Endothelial cell of umbilical vein (primary cell): ENCODE results near the gene ARG2. TPM values are rescaled to one million over a fixed set of nuclear protein-coding genes. Genes with fewer than 3 reads are reported as not detected.
A peak's percentile ranks its signal among the peaks of the same experiment; 100 is the strongest.

Experiments used
- BruUV-seq: library from RNA; stranded (reverse); fragments of 400-500 nt; replicated peaks from 2 replicates; lab custom pipeline; 2021; lab: Mats Ljungman, UMichigan
- CTCF ChIA-PET: fragments of 300-600, 350-600 bp; sonication (Branson Sonifier 250); formaldehyde crosslinking; loops from one replicate; lab custom pipeline; 2021; ENCODE audit warnings: antibody characterized with exemption, inconsistent platforms; lab: Charles Lee
- POLR2A ChIA-PET: fragments of 300-600, 350-600 bp; sonication (Branson Sonifier 250); formaldehyde crosslinking; loops from one replicate; lab custom pipeline; 2021; ENCODE audit warnings: antibody characterized with exemption, inconsistent platforms; lab: Charles Lee
- DNase-seq: peaks from one replicate; pipeline ENCODE4 v3.0.0-alpha.2; 2011; ENCODE audit warnings: low read depth, low spot score
- FAIRE-seq: peaks from 2 replicates; lab custom pipeline; 2011; peaks lifted over from hg19 to GRCh38; lab: Jason Lieb, UNC
- H2AFZ ChIP-seq: 2 replicates; pipeline ENCODE4 v1.6.0; 2012; ENCODE audit warnings: low read depth, low read length, control low read depth, inconsistent platforms
- H3K27ac ChIP-seq: 2 replicates; pipeline ENCODE4 v1.5.1; 2011; ENCODE audit warnings: low read depth, mild to moderate bottlenecking, control low read depth, low read length, moderate library complexity; ENCODE audit not compliant: insufficient read depth
- H3K27me3 ChIP-seq, 2 experiments: 2 replicates each; pipeline versions ENCODE4 v1.6.0 to v1.6.1; 2011; ENCODE audit warnings: low read length in 2 of 2, mixed read lengths in 1 of 2; ENCODE audit not compliant: control insufficient read depth in 2 of 2, insufficient read depth in 2 of 2
- H3K36me3 ChIP-seq, 2 experiments: 2 replicates in 1 of 2; 3 replicates in 1 of 2; pipeline ENCODE4 v1.5.1; 2011; ENCODE audit warnings: low read length in 2 of 2, mild to moderate bottlenecking in 1 of 2, moderate library complexity in 1 of 2; ENCODE audit not compliant: control insufficient read depth in 2 of 2, insufficient read depth in 2 of 2; ENCODE audit errors: extremely low read depth in 1 of 2
- H3K4me1 ChIP-seq: 3 replicates; pipeline ENCODE4 v1.5.1; 2011; ENCODE audit warnings: mild to moderate bottlenecking, low read length; ENCODE audit not compliant: control insufficient read depth, insufficient read depth; ENCODE audit errors: extremely low read depth
- H3K4me2 ChIP-seq: 2 replicates; pipeline ENCODE4 v1.6.1; 2011; ENCODE audit warnings: low read length, control low read depth, mixed read lengths; ENCODE audit not compliant: insufficient read depth
- H3K4me3 ChIP-seq, 3 experiments: fragments of 200-600 bp in 1 of 3; sonication (generic), shearing (Covaris generic) in 1 of 3; replicated peaks in 1 of 3; 2 replicates each; pipeline ENCODE4 v1.5.1; 2011 to 2016; ENCODE audit warnings: control low read depth in 3 of 3, low read length in 3 of 3, mild to moderate bottlenecking in 2 of 3, inconsistent platforms in 1 of 3, low read depth in 1 of 3, moderate library complexity in 1 of 3; ENCODE audit not compliant: insufficient read depth in 1 of 3
- H3K79me2 ChIP-seq: 2 replicates; pipeline ENCODE4 v1.6.0; 2012; ENCODE audit warnings: low read length, inconsistent platforms; ENCODE audit not compliant: control insufficient read depth, insufficient read depth
- H3K9ac ChIP-seq: replicated peaks from 2 replicates; pipeline ENCODE3; 2011; ENCODE audit warnings: low read length, control low read depth; ENCODE audit not compliant: insufficient read depth; ENCODE audit errors: extremely low read depth
- H3K9me1 ChIP-seq: replicated peaks from 3 replicates; pipeline ENCODE4 v1.6.0; 2011; ENCODE audit warnings: mild to moderate bottlenecking, low read length; ENCODE audit not compliant: control insufficient read depth, insufficient read depth; ENCODE audit errors: extremely low read depth
- H3K9me3 ChIP-seq: replicated peaks from 2 replicates; pipeline ENCODE4 v1.5.1; 2012; ENCODE audit warnings: low read length, inconsistent platforms; ENCODE audit not compliant: control insufficient read depth, insufficient read depth
- H4K20me1 ChIP-seq: replicated peaks from 2 replicates; pipeline ENCODE3; 2011; ENCODE audit warnings: mild to moderate bottlenecking, low read length; ENCODE audit not compliant: control insufficient read depth, insufficient read depth; ENCODE audit errors: extremely low read depth
- CTCF ChIP-seq, 2 donors: IDR thresholded peaks; 1 replicate in 1 of 2; 2 replicates in 1 of 2; pipeline ENCODE4 v1.5.1; 2011; ENCODE audit warnings: low read length in 2 of 2, mild to moderate bottlenecking in 2 of 2, moderate library complexity in 2 of 2, control low read depth in 1 of 2, inconsistent platforms in 1 of 2, low read depth in 1 of 2; ENCODE audit not compliant: insufficient read depth in 1 of 2; ENCODE audit errors: extremely low read depth in 1 of 2
- EZH2 ChIP-seq: IDR thresholded peaks from 2 replicates; pipeline ENCODE4 v1.6.1; 2012; ENCODE audit warnings: borderline replicate concordance, low read depth, mild to moderate bottlenecking, moderate library complexity, low read length, inconsistent platforms; ENCODE audit not compliant: severe bottlenecking
- FOS ChIP-seq: IDR thresholded peaks from 2 replicates; pipeline ENCODE4 v1.6.1; 2011; ENCODE audit warnings: mild to moderate bottlenecking, low read length, moderate library complexity, borderline replicate concordance; ENCODE audit not compliant: insufficient read depth
- GATA2 ChIP-seq: IDR thresholded peaks from 2 replicates; pipeline ENCODE4 v1.7.0; 2011; ENCODE audit warnings: low read depth, mild to moderate bottlenecking, moderate library complexity, mixed read lengths, low read length; ENCODE audit not compliant: insufficient read length, insufficient read depth
- JUN ChIP-seq: IDR thresholded peaks from 2 replicates; pipeline ENCODE4 v1.6.1; 2011; ENCODE audit warnings: borderline replicate concordance, low read depth; ENCODE audit not compliant: insufficient read length, insufficient read depth
- MAX ChIP-seq: IDR thresholded peaks from 2 replicates; pipeline ENCODE4 v1.6.1; 2011; ENCODE audit not compliant: insufficient read depth, insufficient read length
- MYC ChIP-seq: IDR thresholded peaks from one replicate; pipeline ENCODE4 v1.6.1; 2011; ENCODE audit warnings: mild to moderate bottlenecking, low read depth, low read length
- POLR2A ChIP-seq: IDR thresholded peaks from 2 replicates; pipeline ENCODE4 v1.6.1; 2012; ENCODE audit warnings: low read depth, mild to moderate bottlenecking, control low read depth, low read length
- POLR2AphosphoS5 ChIP-seq: IDR thresholded peaks from 2 replicates; pipeline ENCODE4 v1.6.1; 2012; ENCODE audit warnings: low read depth, mild to moderate bottlenecking, control low read depth, low read length, moderate library complexity; ENCODE audit not compliant: insufficient read depth
- dilution Hi-C: fragments of 300-500 bp; cut with MboI; formaldehyde crosslinking; loops from one replicate; pipeline ENCODE4 v1.15.0; 2019; ENCODE audit warnings: low sequenced_read_pairs; ENCODE audit not compliant: extremely low pct_ligation_motif_present
- intact Hi-C: fragments of 100-400 bp; cut with micrococcal nuclease; formaldehyde crosslinking; loops from one replicate; pipeline ENCODE4 v1.10.0; 2022
- polyA plus RNA-seq, 4 experiments: library from polyadenylated mRNA; depleted of rRNA in 3 of 4; stranded (reverse) in 3 of 4; unstranded in 1 of 4; fragments of >200 nt; gene quantifications; 2 replicates each; pipeline versions ENCODE4 v1.2.1 to v1.2.3, GENCODE V29; 2011 to 2012; ENCODE audit warnings: missing spikeins in 1 of 4
- total RNA-seq: library from RNA; stranded (reverse); gene quantifications from 2 replicates; pipeline ENCODE4 v1.2.3, GENCODE V29; 2021

Gene ARG2
- total and polyA plus RNA-seq, 2 donors (not counting 3 experiments of a cell fraction or from before 2014, with no cell fraction given) = 16.6 to 22.5 TPM

GRCh38 chr14:67633451-67634147 is 13.9 kb downstream of the ARG2 start:
- Histone ChIP-seq H3K36me3 (no peaks in the 10 kb centered on the region), H3K4me2 (no peak overlapping the region), H3K27ac (no peak overlapping the region), H4K20me1 (no peaks in the 10 kb centered on the region), H3K9me1 (no peaks in the 10 kb centered on the region), H3K27me3 (no peaks in the 10 kb centered on the region), H3K4me1 (no peaks in the 10 kb centered on the region), H3K9ac (no peak overlapping the region), H3K9me3 (no peaks in the 10 kb centered on the region), H3K4me3 (no peak overlapping the region), H3K79me2 (no peaks in the 10 kb centered on the region), H2AFZ (no peak overlapping the region)
- no peak for DNase-seq
- POLR2A ChIA-PET = no interaction called here
- no peak for TF ChIP-seq POLR2AphosphoS5
- no peak for TF ChIP-seq MAX
- TF ChIP-seq JUN = no peak
- no peak for FAIRE-seq
- CTCF ChIA-PET = interaction anchor here (1.0 to 3.0 kb wide), 4 partner anchors 11 to 34 kb away, joined by 3 to 10 read pairs (median 7); no protein-coding TSS in a partner anchor
- intact Hi-C loops (no loop called here), dilution Hi-C loops (no loop called here)
- no TSS peak for BruUV-seq

- TF ChIP-seq FOS (no peak), MYC (no peak), POLR2AphosphoS5 (no peak), MAX (no peak), EZH2 (no peak), POLR2A (no peak), CTCF (IDR thresholded peaks at IDR 0.05; ENCODE audit: extremely low read depth in 1 of 2, insufficient read depth in 1 of 2, low read depth in 1 of 2, low read length in 2 of 2) (no peak), JUN (no peak), GATA2 (no peak)
- intact Hi-C loops (no loop called here), dilution Hi-C loops (no loop called here)
- Histone ChIP-seq H3K4me1 (no peaks in the 10 kb centered on the region), H3K4me2 (no peak overlapping the region), H3K79me2 (no peaks in the 10 kb centered on the region), H3K4me3 (no peak overlapping the region), H4K20me1 (no peaks in the 10 kb centered on the region), H3K9me1 (no peaks in the 10 kb centered on the region), H3K36me3 (no peaks in the 10 kb centered on the region), H3K27ac (no peak overlapping the region), H3K27me3 (no peaks in the 10 kb centered on the region), H2AFZ (no peak overlapping the region), H3K9me3 (no peaks in the 10 kb centered on the region), H3K9ac (no peak overlapping the region)
- BruUV-seq = no TSS peak
- ChIA-PET CTCF (interaction anchor here (0.9 to 4.5 kb wide), 4 partner anchors 14 to 32 kb away, joined by 3 to 20 read pairs (median 6); partner anchors contain the start of gene ARG2), POLR2A (no interaction called here)
- peak; percentile 8 for DNase-seq
- no peak for FAIRE-seq
These were observed 16.7 kb downstream of the ARG2 start for GRCh38 chr14:67636361-67636919.
